Endothelial cell of umbilical vein (primary cell): ENCODE results near the gene KIAA1549. TPM values are rescaled to one million over a fixed set of nuclear protein-coding genes. Genes with fewer than 3 reads are reported as not detected.

Experiments
- BruUV-seq: library from RNA; stranded (reverse); fragments of 400-500 nt; replicated peaks from 2 replicates; lab custom pipeline; 2021; lab: Mats Ljungman, UMichigan
- CTCF ChIA-PET: fragments of 300-600, 350-600 bp; sonication (Branson Sonifier 250); formaldehyde crosslinking; loops from one replicate; lab custom pipeline; 2021; ENCODE audit warnings: antibody characterized with exemption, inconsistent platforms; lab: Charles Lee
- POLR2A ChIA-PET: fragments of 300-600, 350-600 bp; sonication (Branson Sonifier 250); formaldehyde crosslinking; loops from one replicate; lab custom pipeline; 2021; ENCODE audit warnings: antibody characterized with exemption, inconsistent platforms; lab: Charles Lee
- DNase-seq: peaks from one replicate; pipeline ENCODE4 v3.0.0-alpha.2; 2011; ENCODE audit warnings: low read depth, low spot score
- FAIRE-seq: peaks from 2 replicates; lab custom pipeline; 2011; peaks lifted over from hg19 to GRCh38; lab: Jason Lieb, UNC
- H2AFZ ChIP-seq: 2 replicates; pipeline ENCODE4 v1.6.0; 2012; ENCODE audit warnings: low read depth, low read length, control low read depth, inconsistent platforms
- H3K27ac ChIP-seq: 2 replicates; pipeline ENCODE4 v1.5.1; 2011; ENCODE audit warnings: low read depth, mild to moderate bottlenecking, control low read depth, low read length, moderate library complexity; ENCODE audit not compliant: insufficient read depth
- H3K27me3 ChIP-seq, 2 experiments: 2 replicates each; pipeline versions ENCODE4 v1.6.0 to v1.6.1; 2011; ENCODE audit warnings: low read length in 2 of 2, mixed read lengths in 1 of 2; ENCODE audit not compliant: control insufficient read depth in 2 of 2, insufficient read depth in 2 of 2
- H3K36me3 ChIP-seq, 2 experiments: 2 replicates in 1 of 2; 3 replicates in 1 of 2; pipeline ENCODE4 v1.5.1; 2011; ENCODE audit warnings: low read length in 2 of 2, mild to moderate bottlenecking in 1 of 2, moderate library complexity in 1 of 2; ENCODE audit not compliant: control insufficient read depth in 2 of 2, insufficient read depth in 2 of 2; ENCODE audit errors: extremely low read depth in 1 of 2
- H3K4me1 ChIP-seq: 3 replicates; pipeline ENCODE4 v1.5.1; 2011; ENCODE audit warnings: mild to moderate bottlenecking, low read length; ENCODE audit not compliant: control insufficient read depth, insufficient read depth; ENCODE audit errors: extremely low read depth
- H3K4me2 ChIP-seq: 2 replicates; pipeline ENCODE4 v1.6.1; 2011; ENCODE audit warnings: low read length, control low read depth, mixed read lengths; ENCODE audit not compliant: insufficient read depth
- H3K4me3 ChIP-seq, 3 experiments: fragments of 200-600 bp in 1 of 3; sonication (generic), shearing (Covaris generic) in 1 of 3; replicated peaks in 1 of 3; 2 replicates each; pipeline ENCODE4 v1.5.1; 2011 to 2016; ENCODE audit warnings: control low read depth in 3 of 3, low read length in 3 of 3, mild to moderate bottlenecking in 2 of 3, inconsistent platforms in 1 of 3, low read depth in 1 of 3, moderate library complexity in 1 of 3; ENCODE audit not compliant: insufficient read depth in 1 of 3
- H3K79me2 ChIP-seq: 2 replicates; pipeline ENCODE4 v1.6.0; 2012; ENCODE audit warnings: low read length, inconsistent platforms; ENCODE audit not compliant: control insufficient read depth, insufficient read depth
- H3K9ac ChIP-seq: replicated peaks from 2 replicates; pipeline ENCODE3; 2011; ENCODE audit warnings: low read length, control low read depth; ENCODE audit not compliant: insufficient read depth; ENCODE audit errors: extremely low read depth
- H3K9me1 ChIP-seq: replicated peaks from 3 replicates; pipeline ENCODE4 v1.6.0; 2011; ENCODE audit warnings: mild to moderate bottlenecking, low read length; ENCODE audit not compliant: control insufficient read depth, insufficient read depth; ENCODE audit errors: extremely low read depth
- H3K9me3 ChIP-seq: replicated peaks from 2 replicates; pipeline ENCODE4 v1.5.1; 2012; ENCODE audit warnings: low read length, inconsistent platforms; ENCODE audit not compliant: control insufficient read depth, insufficient read depth
- H4K20me1 ChIP-seq: replicated peaks from 2 replicates; pipeline ENCODE3; 2011; ENCODE audit warnings: mild to moderate bottlenecking, low read length; ENCODE audit not compliant: control insufficient read depth, insufficient read depth; ENCODE audit errors: extremely low read depth
- EZH2 ChIP-seq: IDR thresholded peaks from 2 replicates; pipeline ENCODE4 v1.6.1; 2012; ENCODE audit warnings: borderline replicate concordance, low read depth, mild to moderate bottlenecking, moderate library complexity, low read length, inconsistent platforms; ENCODE audit not compliant: severe bottlenecking
- FOS ChIP-seq: IDR thresholded peaks from 2 replicates; pipeline ENCODE4 v1.6.1; 2011; ENCODE audit warnings: mild to moderate bottlenecking, low read length, moderate library complexity, borderline replicate concordance; ENCODE audit not compliant: insufficient read depth
- GATA2 ChIP-seq: IDR thresholded peaks from 2 replicates; pipeline ENCODE4 v1.7.0; 2011; ENCODE audit warnings: low read depth, mild to moderate bottlenecking, moderate library complexity, mixed read lengths, low read length; ENCODE audit not compliant: insufficient read length, insufficient read depth
- JUN ChIP-seq: IDR thresholded peaks from 2 replicates; pipeline ENCODE4 v1.6.1; 2011; ENCODE audit warnings: borderline replicate concordance, low read depth; ENCODE audit not compliant: insufficient read length, insufficient read depth
- MYC ChIP-seq: IDR thresholded peaks from one replicate; pipeline ENCODE4 v1.6.1; 2011; ENCODE audit warnings: mild to moderate bottlenecking, low read depth, low read length
- POLR2A ChIP-seq: IDR thresholded peaks from 2 replicates; pipeline ENCODE4 v1.6.1; 2012; ENCODE audit warnings: low read depth, mild to moderate bottlenecking, control low read depth, low read length
- POLR2AphosphoS5 ChIP-seq: IDR thresholded peaks from 2 replicates; pipeline ENCODE4 v1.6.1; 2012; ENCODE audit warnings: low read depth, mild to moderate bottlenecking, control low read depth, low read length, moderate library complexity; ENCODE audit not compliant: insufficient read depth
- dilution Hi-C: fragments of 300-500 bp; cut with MboI; formaldehyde crosslinking; loops from one replicate; pipeline ENCODE4 v1.15.0; 2019; ENCODE audit warnings: low sequenced_read_pairs; ENCODE audit not compliant: extremely low pct_ligation_motif_present
- intact Hi-C: fragments of 100-400 bp; cut with micrococcal nuclease; formaldehyde crosslinking; loops from one replicate; pipeline ENCODE4 v1.10.0; 2022
- polyA plus RNA-seq, 4 experiments: library from polyadenylated mRNA; depleted of rRNA in 3 of 4; stranded (reverse) in 3 of 4; unstranded in 1 of 4; fragments of >200 nt; gene quantifications; 2 replicates each; pipeline versions ENCODE4 v1.2.1 to v1.2.3, GENCODE V29; 2011 to 2012; ENCODE audit warnings: missing spikeins in 1 of 4
- total RNA-seq: library from RNA; stranded (reverse); gene quantifications from 2 replicates; pipeline ENCODE4 v1.2.3, GENCODE V29; 2021
- TF ChIP-seq, protein P1 (sequence below): IDR thresholded peaks from 2 replicates; pipeline ENCODE4 v1.6.1; 2011; ENCODE audit not compliant: insufficient read depth, insufficient read length
- TF ChIP-seq, protein P2 (sequence below), 2 donors: IDR thresholded peaks; 1 replicate in 1 of 2; 2 replicates in 1 of 2; pipeline ENCODE4 v1.5.1; 2011; ENCODE audit warnings: low read length in 2 of 2, mild to moderate bottlenecking in 2 of 2, moderate library complexity in 2 of 2, control low read depth in 1 of 2, inconsistent platforms in 1 of 2, low read depth in 1 of 2; ENCODE audit not compliant: insufficient read depth in 1 of 2; ENCODE audit errors: extremely low read depth in 1 of 2

Gene KIAA1549
- total and polyA plus RNA-seq, 2 donors (not counting 3 experiments of a cell fraction or from before 2014, with no cell fraction given): 4.6 to 10.9 TPM

DNA sequence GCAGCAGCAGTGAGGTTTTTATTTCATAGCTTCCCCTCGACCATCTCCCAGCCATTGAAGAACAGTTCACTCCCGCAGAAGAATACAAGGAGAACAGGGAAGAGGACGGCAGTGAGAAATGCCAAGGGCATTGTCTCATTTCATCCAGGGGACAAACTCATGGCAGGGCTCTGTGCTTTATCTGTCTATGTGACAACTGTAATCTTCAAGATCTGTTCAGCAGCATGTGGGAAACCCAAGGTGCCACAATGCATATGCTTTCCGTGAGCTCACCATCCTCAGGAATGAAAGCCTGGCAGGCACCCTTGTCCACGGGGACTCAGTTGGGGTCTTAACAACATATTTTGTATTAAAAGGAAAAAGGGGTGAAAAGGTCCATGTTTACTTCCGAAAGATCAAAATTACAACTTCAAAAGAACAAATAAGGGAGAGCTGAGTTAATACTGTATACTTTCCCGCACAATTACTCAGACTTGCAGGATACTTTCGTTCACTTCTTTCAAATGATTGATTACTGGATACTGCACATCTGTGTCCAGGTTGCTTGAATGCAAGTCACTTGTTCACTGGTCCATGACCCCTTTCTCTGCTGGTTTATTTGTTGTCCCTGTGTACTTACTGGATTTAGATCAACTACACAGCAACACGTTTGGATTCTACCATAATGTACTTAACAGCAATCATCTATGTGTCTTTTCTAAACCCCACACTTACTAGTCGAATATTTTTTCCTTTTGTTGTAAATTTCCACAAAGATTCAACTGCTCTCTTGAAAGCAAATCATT is 93.1 kb downstream of the KIAA1549 start:
- dilution Hi-C loops: no loop called here
- DNase-seq: no peak
- TF ChIP-seq EZH2: no peak
- TF ChIP-seq, protein P1, sequence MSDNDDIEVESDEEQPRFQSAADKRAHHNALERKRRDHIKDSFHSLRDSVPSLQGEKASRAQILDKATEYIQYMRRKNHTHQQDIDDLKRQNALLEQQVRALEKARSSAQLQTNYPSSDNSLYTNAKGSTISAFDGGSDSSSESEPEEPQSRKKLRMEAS: no peak
- no peak for TF ChIP-seq JUN
- no peak for TF ChIP-seq GATA2
- TF ChIP-seq, protein P2, sequence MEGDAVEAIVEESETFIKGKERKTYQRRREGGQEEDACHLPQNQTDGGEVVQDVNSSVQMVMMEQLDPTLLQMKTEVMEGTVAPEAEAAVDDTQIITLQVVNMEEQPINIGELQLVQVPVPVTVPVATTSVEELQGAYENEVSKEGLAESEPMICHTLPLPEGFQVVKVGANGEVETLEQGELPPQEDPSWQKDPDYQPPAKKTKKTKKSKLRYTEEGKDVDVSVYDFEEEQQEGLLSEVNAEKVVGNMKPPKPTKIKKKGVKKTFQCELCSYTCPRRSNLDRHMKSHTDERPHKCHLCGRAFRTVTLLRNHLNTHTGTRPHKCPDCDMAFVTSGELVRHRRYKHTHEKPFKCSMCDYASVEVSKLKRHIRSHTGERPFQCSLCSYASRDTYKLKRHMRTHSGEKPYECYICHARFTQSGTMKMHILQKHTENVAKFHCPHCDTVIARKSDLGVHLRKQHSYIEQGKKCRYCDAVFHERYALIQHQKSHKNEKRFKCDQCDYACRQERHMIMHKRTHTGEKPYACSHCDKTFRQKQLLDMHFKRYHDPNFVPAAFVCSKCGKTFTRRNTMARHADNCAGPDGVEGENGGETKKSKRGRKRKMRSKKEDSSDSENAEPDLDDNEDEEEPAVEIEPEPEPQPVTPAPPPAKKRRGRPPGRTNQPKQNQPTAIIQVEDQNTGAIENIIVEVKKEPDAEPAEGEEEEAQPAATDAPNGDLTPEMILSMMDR (IDR thresholded peaks at IDR 0.05; ENCODE audit: extremely low read depth in 1 of 2, insufficient read depth in 1 of 2, low read depth in 1 of 2, low read length in 2 of 2): no peak
- no peak for TF ChIP-seq FOS
- TF ChIP-seq MYC: no peak
- TF ChIP-seq POLR2A: no peak
- no peak for TF ChIP-seq POLR2AphosphoS5
- Histone ChIP-seq H3K9ac (no peak overlapping the region), H3K4me2 (no peak overlapping the region), H3K4me1 (no peaks in the 10 kb centered on the region), H3K9me3 (no peaks in the 10 kb centered on the region), H4K20me1 (no peaks in the 10 kb centered on the region), H3K9me1 (no peaks in the 10 kb centered on the region), H2AFZ (no peak overlapping the region), H3K4me3 (no peak overlapping the region), H3K27ac (no peak overlapping the region), H3K36me3 (no peaks in the 10 kb centered on the region), H3K27me3 (no peaks in the 10 kb centered on the region), H3K79me2 (no peaks in the 10 kb centered on the region)
- intact Hi-C loops: loop anchor here (5.0 kb wide), 2 partner anchors 149 to 344 kb away; partner anchors contain the start of genes UBN2 and ZC3HAV1L
- no peak for FAIRE-seq
- ChIA-PET CTCF (interaction anchor here (0.8 to 2.8 kb wide), 3 partner anchors 17 to 187 kb away, joined by 4 to 15 read pairs (median 11); no protein-coding TSS in a partner anchor), POLR2A (no interaction called here)
- no TSS peak for BruUV-seq
